NCI-H1436 treated with DMSO at 0.1 percent for 48 hours (cell line): ENCODE results near the gene KRTAP5-7.
"Not testable (repeated sequence)": the region's sequence is repeated elsewhere in the genome, so short reads cannot be mapped to it uniquely, and the experiment has no call there.

ENCODE experiments used
- DNase-seq: peaks from one replicate; lab custom pipeline; 2025; lab: John Stamatoyannopoulos, UW

The KRTAP5-7 gene, protein sequence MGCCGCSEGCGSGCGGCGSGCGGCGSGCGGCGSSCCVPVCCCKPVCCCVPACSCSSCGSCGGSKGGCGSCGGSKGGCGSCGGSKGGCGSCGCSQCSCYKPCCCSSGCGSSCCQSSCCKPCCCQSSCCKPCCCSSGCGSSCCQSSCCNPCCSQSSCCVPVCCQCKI

DNA sequence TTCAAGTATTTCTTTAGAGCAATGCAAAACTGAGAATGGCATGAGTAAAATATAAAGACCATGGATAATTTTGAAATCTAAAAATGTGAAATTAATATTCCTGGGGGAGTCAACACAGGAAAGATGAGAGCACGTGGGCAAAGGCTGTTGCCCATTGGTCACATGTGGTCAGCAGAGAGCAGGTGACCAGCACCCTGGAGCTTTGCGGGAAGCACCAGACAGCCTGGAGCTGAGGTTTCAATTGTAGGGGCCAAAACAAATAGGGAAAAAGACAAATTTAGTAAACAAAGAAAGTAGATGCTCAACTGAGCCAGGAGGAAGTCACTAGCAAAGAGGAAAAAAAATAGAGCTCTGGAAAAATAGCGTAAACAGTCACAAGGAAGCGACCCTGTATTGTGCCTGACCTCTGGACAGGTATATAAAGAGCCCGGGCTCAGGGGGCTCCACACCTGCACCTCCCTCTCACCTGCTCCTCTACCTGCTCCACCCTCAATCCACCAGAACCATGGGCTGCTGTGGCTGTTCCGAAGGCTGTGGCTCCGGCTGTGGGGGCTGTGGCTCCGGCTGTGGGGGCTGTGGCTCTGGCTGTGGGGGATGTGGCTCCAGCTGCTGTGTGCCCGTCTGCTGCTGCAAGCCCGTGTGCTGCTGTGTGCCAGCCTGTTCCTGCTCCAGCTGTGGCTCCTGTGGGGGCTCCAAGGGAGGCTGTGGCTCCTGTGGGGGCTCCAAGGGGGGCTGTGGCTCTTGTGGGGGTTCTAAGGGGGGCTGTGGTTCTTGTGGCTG lies at the start of gene KRTAP5-7:
TSS of gene KRTAP5-7 (plus strand) at position 472 of the 780 bp plus-strand sequence. CDS start at position 506, 34 bp downstream.
- DNase-seq: not testable (repeated sequence)

DNA sequence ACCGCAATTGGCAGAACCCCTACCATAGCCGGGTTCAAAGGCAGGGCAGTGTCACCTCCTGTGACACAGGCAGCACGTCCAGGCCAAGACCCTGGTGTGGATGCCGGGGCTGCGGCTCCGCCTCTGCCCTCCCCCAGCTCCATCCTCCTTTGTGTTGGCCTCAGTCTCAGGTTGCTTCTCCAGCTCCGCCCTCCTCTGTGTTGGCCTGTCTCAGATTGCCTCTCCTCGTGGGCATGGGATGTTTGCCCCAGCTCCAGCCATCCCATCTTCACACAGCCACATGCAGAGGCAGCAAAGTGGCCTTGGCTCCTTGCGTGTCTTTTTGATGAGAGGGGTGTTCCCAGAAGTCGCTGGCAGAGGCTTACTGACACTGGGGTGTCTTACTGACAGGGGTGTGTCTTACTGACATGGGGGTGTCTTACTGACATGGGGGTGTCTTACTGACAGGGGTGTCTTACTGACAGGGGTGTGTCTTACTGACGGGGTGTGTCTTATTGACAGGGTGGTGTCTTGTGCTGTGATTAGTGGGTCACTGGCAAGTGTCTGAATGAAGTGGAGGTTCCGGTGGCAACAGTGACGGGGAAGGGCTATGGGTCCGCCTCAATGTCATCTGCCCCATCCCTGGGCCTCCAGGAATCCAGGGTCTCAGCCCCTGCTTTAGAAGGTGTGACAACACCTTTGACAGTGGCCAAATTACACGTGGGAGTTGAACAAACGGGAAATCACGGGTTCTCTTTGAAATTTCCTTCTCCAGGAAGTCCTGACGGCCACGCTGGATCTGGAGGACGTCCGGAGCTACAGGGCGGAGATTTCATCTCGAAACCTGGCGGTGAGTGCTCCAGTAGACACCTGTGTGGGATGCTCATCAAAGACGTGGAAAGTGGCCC lies 49.2 kb upstream of the KRTAP5-7 start:
- DNase-seq: no peak

DNA sequence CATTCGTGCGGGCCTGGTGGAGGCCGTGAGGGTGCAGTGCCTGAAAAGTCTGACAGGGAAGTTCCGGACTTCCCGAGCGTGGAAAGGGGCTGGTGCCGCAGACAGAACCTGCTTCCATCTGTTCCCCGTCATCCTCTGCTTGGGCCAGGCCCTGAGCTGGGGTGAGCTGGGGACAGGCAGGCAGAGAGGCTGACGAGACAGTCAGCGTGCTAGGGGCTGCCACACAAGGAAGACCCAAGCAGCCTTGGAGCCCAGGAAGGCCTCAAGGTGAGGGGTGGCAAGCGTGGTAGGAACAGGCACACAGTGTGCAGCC lies 48.6 kb upstream of the KRTAP5-7 start:
- DNase-seq: no peak

DNA sequence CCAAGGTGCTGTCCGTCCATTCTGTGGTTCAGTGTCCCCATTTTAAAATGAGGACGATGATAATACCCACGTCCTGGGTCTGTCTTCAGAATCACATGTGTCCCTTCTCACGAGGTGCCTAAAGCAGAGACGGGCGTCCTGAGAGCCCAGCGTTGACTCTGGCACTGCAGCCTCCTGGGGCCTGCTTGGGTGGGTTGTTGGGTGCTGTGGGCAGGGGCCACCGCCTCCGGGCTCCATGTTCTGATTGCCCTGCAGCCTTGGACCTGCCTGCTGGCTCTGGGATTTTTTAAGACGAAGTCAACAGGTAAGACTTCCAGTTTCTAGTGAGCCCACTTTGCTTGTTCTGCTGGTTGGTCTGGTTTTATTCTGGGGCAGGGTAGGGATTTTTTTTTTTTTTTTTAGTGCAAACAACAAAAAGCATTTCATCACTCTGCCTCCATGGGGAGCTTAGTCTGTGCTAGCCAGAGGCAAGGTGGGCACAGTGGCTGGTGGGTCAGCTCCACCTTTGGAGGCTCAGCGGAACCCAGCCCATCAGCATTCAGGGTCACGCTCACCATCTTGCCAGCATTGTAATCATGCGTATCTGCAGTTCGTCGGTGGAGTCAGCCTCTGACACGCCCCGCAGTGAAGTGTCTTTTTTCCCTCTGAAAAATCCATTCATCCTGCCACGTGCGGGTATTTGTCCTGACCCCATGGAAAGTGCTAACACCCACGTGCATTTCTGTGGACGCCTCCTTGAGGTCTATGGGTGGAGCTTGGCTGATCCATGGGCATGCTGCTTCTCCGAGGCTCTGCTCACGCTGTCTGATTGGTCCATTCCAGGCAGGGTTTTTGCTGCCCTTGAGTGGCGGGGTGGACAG lies 45.7 kb upstream of the KRTAP5-7 start:
- DNase-seq: no peak

DNA sequence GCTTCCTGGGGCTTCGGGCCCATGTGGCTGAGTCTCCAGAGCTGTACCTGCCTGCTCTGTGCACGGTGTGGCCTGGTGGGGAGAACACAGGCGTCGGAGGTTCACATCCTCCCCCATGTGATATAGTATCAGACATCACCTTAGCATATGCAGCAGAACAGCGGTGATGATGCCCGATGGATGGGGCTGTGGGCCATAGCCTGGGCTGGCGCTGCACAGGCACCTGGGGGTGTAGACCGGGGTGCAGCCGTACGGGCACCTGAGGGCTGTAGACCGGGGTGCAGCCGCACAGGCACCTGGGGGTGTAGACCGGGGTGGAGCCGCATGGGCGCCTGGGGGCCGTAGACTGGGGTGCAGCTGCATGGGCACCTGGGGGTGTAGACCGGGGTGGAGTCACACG lies 44.9 kb upstream of the KRTAP5-7 start:
- DNase-seq: no peak

DNA sequence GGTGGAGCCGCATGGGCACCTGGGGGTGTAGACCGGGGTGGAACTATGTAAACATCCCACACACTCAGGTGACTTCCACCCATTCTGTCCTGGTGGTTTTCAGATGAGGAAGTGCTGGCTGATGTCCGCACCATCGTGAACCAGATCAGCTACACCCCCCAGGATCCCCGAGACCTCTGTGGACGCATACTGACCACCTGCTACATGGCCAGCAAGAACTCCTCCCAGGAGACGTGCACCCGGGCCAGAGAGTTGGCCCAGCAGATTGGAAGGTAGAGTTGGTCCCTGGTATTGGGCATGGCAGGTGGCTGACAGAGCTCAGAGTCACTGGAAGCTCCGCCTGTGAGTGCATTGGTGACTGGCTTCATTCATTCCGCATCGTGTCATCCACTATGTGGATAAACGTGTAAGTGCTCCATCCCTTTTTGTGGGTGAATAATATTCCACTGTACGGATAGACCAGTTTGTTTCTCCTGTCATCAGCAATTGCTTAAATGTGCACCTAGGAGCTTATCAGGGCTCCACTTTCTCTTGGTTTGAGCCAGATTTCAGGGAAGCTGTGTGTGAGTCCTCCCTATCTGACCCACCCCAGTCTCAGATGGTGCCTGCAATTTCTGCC lies 44.2 kb upstream of the KRTAP5-7 start:
- DNase-seq: no peak

DNA sequence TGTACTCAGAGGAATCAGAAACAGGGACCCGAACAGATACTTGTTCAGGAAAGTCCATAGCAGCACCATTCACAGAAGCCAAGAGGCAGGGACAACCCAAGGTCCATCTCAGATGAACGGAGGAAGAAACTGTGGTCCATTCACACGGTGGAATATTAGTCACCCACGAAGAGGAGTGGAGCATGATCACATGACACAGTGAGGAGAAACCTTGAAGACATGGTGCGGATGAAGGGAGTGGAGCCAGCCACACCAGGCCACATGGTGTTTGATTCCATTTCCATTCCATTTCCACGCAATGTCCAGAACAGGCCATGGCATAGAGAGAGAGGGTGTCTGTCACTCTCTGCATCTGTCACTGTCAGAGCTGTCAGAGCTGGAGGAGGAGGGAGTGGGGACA lies 43.4 kb upstream of the KRTAP5-7 start:
- no peak for DNase-seq

DNA sequence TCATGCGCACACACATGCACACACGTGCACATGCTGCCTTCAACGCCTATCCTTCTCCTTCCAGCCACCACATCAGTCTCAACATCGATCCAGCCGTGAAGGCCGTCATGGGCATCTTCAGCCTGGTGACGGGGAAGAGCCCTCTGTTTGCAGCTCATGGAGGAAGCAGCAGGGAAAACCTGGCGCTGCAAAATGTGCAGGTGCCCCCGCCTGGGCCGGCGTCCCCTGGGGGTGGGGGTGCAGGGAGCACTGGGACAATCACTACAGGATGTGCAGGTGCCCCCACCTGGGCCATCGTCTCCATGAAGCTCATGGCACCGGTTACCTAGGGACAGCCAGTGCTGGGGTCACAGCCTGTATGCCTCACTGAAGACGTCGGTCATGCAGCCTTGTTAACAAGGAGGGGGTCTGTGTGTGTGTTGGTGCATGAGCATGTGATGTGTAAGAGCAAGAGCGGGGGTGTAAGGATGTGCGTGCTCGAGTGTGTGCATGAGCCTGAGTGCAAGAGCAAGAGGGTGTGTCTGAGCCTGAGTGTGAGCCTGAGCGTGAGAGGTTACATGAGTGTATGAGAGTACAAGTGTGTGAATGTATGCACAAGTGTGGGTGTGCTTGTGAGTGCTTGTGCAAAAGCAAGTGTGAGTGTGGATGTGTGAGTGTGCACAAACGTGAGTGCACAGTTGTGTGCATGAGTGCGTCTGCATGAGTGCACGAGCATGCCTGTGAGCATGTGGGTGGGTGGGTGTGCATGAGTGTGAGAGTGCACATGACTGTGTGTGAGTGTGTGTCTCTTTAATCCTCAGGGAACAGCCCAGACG lies 42.6 kb upstream of the KRTAP5-7 start:
- DNase-seq: no peak

DNA sequence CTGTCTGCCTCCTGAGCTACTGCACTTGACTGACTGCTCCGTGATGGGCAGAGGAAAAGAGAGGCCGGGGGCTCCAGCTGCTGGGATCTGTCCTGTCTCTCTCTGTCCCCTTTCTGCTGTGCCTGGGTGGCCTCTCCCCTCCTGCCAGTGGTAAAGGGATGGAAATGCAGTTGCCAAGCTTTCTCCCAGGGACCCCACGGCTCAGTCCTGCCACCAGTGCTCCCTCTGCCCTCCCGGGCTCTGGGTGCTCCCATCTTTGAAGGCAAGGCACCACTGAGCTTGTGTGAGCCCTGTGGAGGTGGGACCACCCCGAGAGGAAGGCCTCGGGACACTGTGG lies 42.0 kb upstream of the KRTAP5-7 start:
- DNase-seq: no peak

DNA sequence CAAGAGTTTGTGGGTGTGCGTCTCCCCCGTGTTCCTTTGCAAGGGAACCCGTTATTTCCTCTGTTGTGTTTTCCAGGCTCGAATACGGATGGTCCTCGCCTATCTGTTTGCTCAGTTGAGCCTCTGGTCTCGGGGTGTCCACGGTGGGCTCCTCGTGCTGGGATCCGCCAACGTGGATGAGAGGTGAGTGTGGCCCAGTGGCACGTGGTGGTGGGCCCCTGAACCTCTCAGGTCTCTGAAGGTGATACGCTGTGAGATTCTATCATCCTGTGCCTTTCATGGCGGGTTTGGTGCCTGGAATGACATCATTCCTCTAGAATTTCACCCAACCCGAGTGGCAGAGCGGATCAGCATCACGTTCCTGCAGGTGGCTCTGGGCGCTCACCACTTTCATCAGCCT lies 41.6 kb upstream of the KRTAP5-7 start:
- no peak for DNase-seq

DNA sequence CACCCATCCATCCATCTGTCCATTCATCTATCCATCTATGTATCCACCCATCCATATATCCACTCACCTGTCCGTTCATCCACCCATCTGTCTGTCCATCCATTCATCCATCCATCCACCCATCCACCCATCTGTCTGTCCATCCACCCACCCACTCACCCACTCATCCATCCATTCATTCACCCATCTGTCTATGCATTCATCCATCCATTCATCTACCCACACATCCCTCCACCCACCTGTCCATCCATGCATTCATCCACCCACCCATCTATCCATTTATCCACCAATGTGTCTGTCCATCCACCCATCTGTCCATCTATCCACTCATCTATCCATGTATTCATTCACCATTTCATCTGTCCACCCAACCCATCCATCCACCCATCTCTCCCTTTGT lies 40.7 kb upstream of the KRTAP5-7 start:
- no peak for DNase-seq

DNA sequence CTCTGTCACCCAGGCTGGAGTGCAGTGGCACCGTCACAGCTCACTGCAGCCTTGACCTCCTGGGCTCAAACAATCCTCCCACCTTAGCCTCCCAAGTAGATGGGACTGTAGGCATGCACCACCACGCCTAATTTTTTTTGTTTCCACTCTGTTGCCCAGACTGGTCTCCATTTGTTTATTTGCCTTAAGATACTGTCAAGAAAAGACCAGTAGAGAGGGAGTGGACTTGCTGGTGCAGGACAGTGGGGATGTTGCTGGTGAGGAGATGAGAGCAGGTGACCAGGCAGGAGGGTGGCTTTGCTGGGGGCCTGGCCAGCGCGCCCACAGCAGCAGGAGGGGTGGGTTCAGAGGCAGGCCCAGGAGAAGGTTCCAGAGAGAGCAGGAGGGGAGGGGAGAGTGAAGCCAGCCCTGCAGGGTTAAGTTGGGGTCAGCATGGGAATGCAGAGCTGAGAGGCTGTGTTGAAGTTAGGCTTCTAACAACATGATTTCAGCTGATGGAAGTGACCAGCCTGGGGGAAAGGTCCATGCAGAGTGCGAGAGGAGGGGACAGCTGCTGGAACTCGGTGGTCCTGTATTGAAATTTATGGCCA lies 38.3 kb upstream of the KRTAP5-7 start:
- DNase-seq: no peak

DNA sequence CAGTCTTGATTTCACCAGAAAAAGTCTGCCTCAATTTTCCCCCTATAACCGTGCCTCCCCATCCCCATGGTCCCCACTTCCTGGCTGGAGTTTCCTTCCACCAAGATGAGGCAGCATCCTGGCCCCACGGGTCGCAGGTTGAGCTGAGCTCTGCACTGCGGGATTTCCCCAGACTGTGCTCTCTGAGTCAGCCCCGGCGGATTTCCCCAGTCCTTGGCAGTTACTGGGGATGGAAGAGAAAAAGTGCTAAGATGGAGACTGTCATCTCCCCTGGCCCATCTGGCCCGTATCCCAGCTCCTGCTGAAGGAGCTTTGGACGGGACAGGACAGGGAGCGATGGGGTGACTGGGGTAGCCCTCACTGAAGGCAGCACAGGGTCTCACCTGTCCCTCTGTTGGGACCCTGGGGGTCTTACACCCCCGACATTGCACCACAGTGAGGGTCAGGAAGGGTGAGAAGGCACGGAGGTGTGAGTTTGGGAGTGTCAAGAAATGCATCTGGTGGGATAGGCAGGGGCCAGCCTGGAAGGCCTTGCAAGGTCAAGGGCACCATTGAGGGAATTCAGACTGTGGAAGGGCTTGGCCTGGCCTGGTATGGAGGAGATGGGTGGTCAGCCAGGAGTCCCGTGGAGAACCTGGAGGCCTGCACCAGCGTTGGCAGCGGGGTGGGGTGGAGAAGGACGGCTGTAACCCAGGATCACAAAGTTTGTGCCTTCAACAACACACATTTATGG lies 37.6 kb upstream of the KRTAP5-7 start:
- DNase-seq: no peak

DNA sequence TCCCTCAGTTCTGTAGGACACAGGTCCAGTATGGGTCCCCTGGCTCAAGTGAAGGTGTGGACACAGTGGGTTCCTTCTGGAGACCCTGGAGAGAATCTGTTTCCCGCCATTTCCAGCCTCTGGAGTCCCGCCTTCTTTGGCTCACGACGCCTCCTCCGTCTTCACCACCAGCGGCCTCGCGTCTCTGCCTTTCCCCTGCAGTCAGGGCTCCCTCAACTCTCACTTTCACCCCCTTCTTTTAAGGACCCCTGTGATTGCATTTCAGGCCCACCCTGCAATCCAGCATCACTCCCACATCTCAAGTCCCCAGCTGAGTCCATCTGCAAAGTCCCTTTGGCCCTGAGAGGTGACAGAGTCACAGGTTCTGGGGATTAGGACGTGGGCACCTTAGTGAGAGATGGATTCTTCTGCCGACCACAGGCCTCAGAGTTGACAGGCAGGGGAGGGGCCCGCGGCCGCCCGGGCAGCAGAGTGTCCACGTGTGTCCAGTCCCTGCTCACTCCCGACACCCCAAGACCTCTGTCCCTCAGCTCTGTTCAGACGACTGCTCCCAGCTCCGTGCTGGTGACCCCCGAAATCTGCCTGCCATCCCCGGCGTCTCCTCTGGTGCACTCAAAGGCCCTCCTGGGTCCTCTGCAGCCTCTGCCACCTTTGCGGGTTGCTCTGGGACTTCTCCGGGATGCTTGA lies 36.9 kb upstream of the KRTAP5-7 start:
- DNase-seq: no peak

DNA sequence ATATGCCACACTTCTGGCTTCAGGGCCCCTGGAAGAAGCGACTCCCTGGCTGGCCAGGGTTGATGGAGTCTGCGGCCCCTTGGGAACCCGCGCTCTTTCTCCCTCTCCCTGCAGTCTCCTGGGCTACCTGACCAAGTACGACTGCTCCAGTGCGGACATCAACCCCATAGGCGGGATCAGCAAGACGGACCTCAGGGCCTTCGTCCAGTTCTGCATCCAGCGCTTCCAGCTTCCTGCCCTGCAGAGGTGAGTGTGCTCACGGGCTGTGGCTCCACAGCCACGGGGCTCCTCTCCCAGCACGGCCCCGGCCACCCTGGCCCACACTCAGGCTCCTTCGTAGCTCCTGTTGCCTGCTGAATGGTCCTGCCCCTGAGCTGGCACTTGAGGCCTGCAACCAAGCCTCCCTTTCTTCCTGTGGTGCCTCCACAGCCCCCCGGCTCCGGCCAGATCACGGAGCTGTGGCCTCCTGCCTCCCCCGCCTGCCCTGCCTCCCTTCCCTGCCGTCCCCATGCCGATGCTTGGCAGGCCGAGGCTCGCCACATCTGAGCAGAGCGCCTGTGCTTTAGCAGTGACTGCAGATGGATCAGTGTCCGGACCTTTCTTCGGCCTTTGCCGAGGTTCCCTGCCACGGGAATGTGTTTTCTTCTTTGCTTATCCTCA lies 36.2 kb upstream of the KRTAP5-7 start:
- DNase-seq: no peak

DNA sequence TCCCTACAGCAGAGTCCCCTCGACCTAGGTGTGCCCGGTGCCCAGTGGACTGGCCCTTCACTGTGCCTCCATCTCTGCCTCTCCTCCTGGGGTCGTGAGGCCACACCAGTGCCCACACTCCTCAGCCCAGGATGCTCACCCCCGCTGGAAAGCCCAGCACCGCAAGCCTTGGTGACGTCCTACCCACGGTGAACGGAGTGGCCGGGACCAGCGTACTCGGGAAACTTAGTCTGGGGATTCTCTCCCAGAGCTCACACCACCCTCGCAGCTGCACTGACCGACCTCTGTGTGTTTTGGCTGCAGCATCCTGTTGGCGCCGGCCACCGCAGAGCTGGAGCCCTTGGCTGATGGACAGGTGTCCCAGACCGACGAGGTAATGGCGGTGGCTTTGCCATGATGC lies 35.5 kb upstream of the KRTAP5-7 start:
- DNase-seq: no peak

DNA sequence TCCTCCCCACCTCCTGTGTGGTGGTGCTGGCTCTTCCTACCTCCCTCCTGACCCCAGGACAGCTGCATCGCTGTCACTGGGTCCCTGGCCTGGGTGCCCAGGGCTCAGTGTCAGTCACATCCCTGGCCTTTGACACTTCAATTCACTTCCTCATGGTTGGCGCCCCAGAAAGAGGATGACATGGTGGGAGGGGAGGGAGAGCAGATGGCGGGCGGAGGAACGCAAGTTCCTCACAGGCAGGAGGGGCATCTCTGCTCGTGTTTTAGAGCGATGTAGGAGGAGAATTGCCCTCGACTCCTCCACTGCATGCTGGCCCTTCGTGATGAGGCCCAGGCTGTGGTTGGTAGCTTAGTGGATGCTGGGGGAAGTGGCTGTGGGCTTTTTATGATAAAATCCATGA lies 35.1 kb upstream of the KRTAP5-7 start:
- DNase-seq: no peak
